ENCODE data around the gene FBXO42.

DNA sequence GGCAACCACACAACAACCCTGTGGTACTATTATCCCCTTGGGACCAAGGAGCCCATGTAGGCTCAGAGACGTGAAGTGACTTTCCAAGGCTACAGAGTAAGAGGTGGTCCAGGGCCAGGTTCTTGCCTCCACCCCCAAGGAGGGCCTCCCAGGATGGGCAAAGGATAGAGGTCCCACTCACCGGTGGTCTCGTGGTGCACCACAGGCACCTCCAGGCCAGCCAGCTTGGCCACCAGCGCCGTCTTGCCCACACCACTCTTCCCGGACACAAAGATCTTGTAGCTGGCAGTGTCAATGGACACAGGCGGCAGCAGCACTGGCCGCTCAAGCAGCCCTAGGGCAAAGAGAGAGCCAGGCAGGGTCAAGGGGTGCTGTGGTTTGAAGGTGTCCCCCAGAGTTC lies 118.8 kb downstream of the FBXO42 start:
- TF ChIP-seq, protein P1, sequence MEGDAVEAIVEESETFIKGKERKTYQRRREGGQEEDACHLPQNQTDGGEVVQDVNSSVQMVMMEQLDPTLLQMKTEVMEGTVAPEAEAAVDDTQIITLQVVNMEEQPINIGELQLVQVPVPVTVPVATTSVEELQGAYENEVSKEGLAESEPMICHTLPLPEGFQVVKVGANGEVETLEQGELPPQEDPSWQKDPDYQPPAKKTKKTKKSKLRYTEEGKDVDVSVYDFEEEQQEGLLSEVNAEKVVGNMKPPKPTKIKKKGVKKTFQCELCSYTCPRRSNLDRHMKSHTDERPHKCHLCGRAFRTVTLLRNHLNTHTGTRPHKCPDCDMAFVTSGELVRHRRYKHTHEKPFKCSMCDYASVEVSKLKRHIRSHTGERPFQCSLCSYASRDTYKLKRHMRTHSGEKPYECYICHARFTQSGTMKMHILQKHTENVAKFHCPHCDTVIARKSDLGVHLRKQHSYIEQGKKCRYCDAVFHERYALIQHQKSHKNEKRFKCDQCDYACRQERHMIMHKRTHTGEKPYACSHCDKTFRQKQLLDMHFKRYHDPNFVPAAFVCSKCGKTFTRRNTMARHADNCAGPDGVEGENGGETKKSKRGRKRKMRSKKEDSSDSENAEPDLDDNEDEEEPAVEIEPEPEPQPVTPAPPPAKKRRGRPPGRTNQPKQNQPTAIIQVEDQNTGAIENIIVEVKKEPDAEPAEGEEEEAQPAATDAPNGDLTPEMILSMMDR (IDR thresholded peaks at IDR 0.05), result no peak
- TF ChIP-seq POLR2A (IDR thresholded peaks at IDR 0.05), result no peak

All from upper lobe of left lung (tissue), 4 donors.